Uterus (tissue), 2 donors: ENCODE results near the gene SLC34A2.

Source experiments
- CTCF ChIP-seq, 4 experiments: fragments of 200-600 bp in 2 of 4; fragments of 450-650 bp in 2 of 4; sonication (generic) in 2 of 4; IDR thresholded peaks; one replicate each; pipeline ENCODE4 v1.5.1; 2016 to 2019; ENCODE audit warnings: antibody characterized with exemption in 4 of 4, mild to moderate bottlenecking in 2 of 4, moderate library complexity in 1 of 4
- POLR2A ChIP-seq, 2 donors: fragments of 450-650 bp; IDR thresholded peaks; one replicate each; pipeline ENCODE4 v1.6.1; 2016; ENCODE audit warnings: antibody characterized with exemption in 2 of 2, mild to moderate bottlenecking in 1 of 2, moderate library complexity in 1 of 2

GRCh38 chr4:25650311-25650710 lies 5.3 kb upstream of the SLC34A2 start:
- TF ChIP-seq CTCF (IDR thresholded peaks at IDR 0.05) = no peak
- TF ChIP-seq POLR2A (IDR thresholded peaks at IDR 0.05) = no peak
